Keratinocyte (primary cell): ENCODE data around the gene HIP1R. TPM values are rescaled to one million over a fixed set of nuclear protein-coding genes. Genes with fewer than 3 reads are reported as not detected.
A peak's percentile ranks its signal among the peaks of the same experiment; 100 is the strongest.

Experiments used
- DNase-seq: peaks from one replicate; pipeline ENCODE4 v3.0.0-alpha.2; 2011; ENCODE audit warnings: low read depth, missing footprints, low spot score
- FAIRE-seq: peaks from 2 replicates; lab custom pipeline; 2011; peaks lifted over from hg19 to GRCh38; lab: Jason Lieb, UNC
- H2AFZ ChIP-seq: 2 replicates; pipeline ENCODE4 v1.6.0; 2012; ENCODE audit warnings: low read length, control low read depth, inconsistent platforms; ENCODE audit not compliant: control insufficient read depth
- H3K27ac ChIP-seq: 2 replicates; pipeline ENCODE4 v1.5.1; 2011; ENCODE audit warnings: low read length; ENCODE audit not compliant: control insufficient read depth, insufficient read depth
- H3K27me3 ChIP-seq: 3 replicates; pipeline ENCODE4 v1.6.0; 2011; ENCODE audit warnings: low read length; ENCODE audit not compliant: control insufficient read depth, insufficient read depth; ENCODE audit errors: extremely low read depth
- H3K36me3 ChIP-seq, 2 experiments: 2 replicates in 1 of 2; 3 replicates in 1 of 2; pipeline ENCODE4 v1.5.1; 2011; ENCODE audit warnings: low read length in 2 of 2, mild to moderate bottlenecking in 1 of 2; ENCODE audit not compliant: control insufficient read depth in 2 of 2, insufficient read depth in 2 of 2; ENCODE audit errors: extremely low read depth in 1 of 2
- H3K4me1 ChIP-seq: 3 replicates; pipeline ENCODE4 v1.5.1; 2011; ENCODE audit warnings: low read length; ENCODE audit not compliant: control insufficient read depth, insufficient read depth; ENCODE audit errors: extremely low read depth
- H3K4me2 ChIP-seq: 3 replicates; pipeline ENCODE4 v1.6.0; 2011; ENCODE audit warnings: low read depth, low read length; ENCODE audit not compliant: control insufficient read depth, insufficient read depth; ENCODE audit errors: extremely low read depth
- H3K4me3 ChIP-seq, 3 experiments: fragments of 200-600 bp in 1 of 3; sonication (generic) in 1 of 3; 2 replicates in 2 of 3; 3 replicates in 1 of 3; pipeline ENCODE4 v1.5.1; 2011 to 2016; ENCODE audit warnings: low read length in 3 of 3, mild to moderate bottlenecking in 3 of 3, control low read depth in 2 of 3, inconsistent platforms in 1 of 3, low read depth in 1 of 3, mixed read lengths in 1 of 3, mixed run types in 1 of 3, moderate library complexity in 1 of 3; ENCODE audit not compliant: control insufficient read depth in 2 of 3, insufficient read depth in 2 of 3; ENCODE audit errors: extremely low read depth in 1 of 3
- H3K79me2 ChIP-seq: 2 replicates; pipeline ENCODE4 v1.6.0; 2012; ENCODE audit warnings: low read length; ENCODE audit not compliant: control insufficient read depth, insufficient read depth
- H3K9ac ChIP-seq: 3 replicates; pipeline ENCODE4 v1.6.0; 2011; ENCODE audit warnings: low read length; ENCODE audit not compliant: control insufficient read depth, insufficient read depth; ENCODE audit errors: extremely low read depth
- H3K9me1 ChIP-seq: 3 replicates; pipeline ENCODE4 v1.6.0; 2011; ENCODE audit warnings: low read length; ENCODE audit not compliant: control insufficient read depth, insufficient read depth; ENCODE audit errors: extremely low read depth
- H3K9me3 ChIP-seq: 2 replicates; pipeline ENCODE4 v1.5.1; 2012; ENCODE audit warnings: low read depth, low read length; ENCODE audit not compliant: control insufficient read depth
- H4K20me1 ChIP-seq: 3 replicates; pipeline ENCODE4 v1.6.0; 2011; ENCODE audit warnings: low read length; ENCODE audit not compliant: control insufficient read depth, insufficient read depth; ENCODE audit errors: extremely low read depth
- CTCF ChIP-seq, 3 experiments: IDR thresholded peaks in 1 of 3; conservative IDR thresholded peaks in 1 of 3; optimal IDR thresholded peaks in 1 of 3; 2 replicates in 2 of 3; 3 replicates in 1 of 3; pipeline versions ENCODE3 to v1.5.1; 2011; ENCODE audit warnings: low read length in 3 of 3, mild to moderate bottlenecking in 3 of 3, moderate library complexity in 2 of 3, control low read depth in 1 of 3, inconsistent platforms in 1 of 3; ENCODE audit not compliant: insufficient read depth in 2 of 3; ENCODE audit errors: extremely low read depth in 1 of 3
- EZH2 ChIP-seq: IDR thresholded peaks from one replicate; pipeline ENCODE4 v1.6.1; 2012; ENCODE audit warnings: inconsistent platforms, mild to moderate bottlenecking, low read length, moderate library complexity
- dilution Hi-C: fragments of 300-500 bp; cut with MboI; formaldehyde crosslinking; loops from one replicate; pipeline ENCODE4 v1.7.0; 2020; ENCODE audit warnings: low sequenced_read_pairs; ENCODE audit not compliant: extremely low pct_ligation_motif_present
- polyA plus RNA-seq, 5 experiments: library from polyadenylated mRNA; depleted of rRNA in 3 of 5; stranded (reverse) in 3 of 5; stranded (forward) in 1 of 5; unstranded in 1 of 5; fragments of >200 nt; gene quantifications; 1 replicate in 1 of 5; 2 replicates in 3 of 5; 3 replicates in 1 of 5; pipeline versions ENCODE4 v1.2.1 to v1.2.3, GENCODE V29; 2011 to 2012; ENCODE audit warnings: missing spikeins in 2 of 5, low read depth in 1 of 5, low replicate concordance in 1 of 5

The HIP1R gene
- polyA plus RNA-seq, 1 donor (not counting 4 experiments of a cell fraction or from before 2014, with no cell fraction given), result 23.0 TPM

- TF ChIP-seq CTCF (optimal IDR thresholded peaks at IDR 0.05 in 1 of 3, IDR thresholded peaks at IDR 0.05 in 1 of 3, conservative IDR thresholded peaks at IDR 0.05 in 1 of 3; ENCODE audit: extremely low read depth in 1 of 3, insufficient read depth in 2 of 3, low read length in 3 of 3) (no peak), EZH2 (no peak)
- no peaks in the 10 kb centered on the region for H3K36me3 ChIP-seq
- no peak overlapping the region for H3K27ac ChIP-seq
- peak overlapping the region; percentile 58 for H3K9ac ChIP-seq
- peak overlapping the region; percentile 87 for H2AFZ ChIP-seq
- FAIRE-seq, result peak; percentile 23
- H4K20me1 ChIP-seq, result no peaks in the 10 kb centered on the region
- H3K9me1 ChIP-seq, result no peaks in the 10 kb centered on the region
- peak overlapping the region in 2 of 3 experiments; percentile 55 to 66 for H3K4me3 ChIP-seq
- H3K9me3 ChIP-seq, result no peaks in the 10 kb centered on the region
- dilution Hi-C loops, result no loop called here
- no peak for DNase-seq
- H3K79me2 ChIP-seq, result no peaks in the 10 kb centered on the region
- H3K27me3 ChIP-seq, result no peaks in the 10 kb centered on the region
- peaks cover under 1% of the 10 kb centered on the region for H3K4me1 ChIP-seq
- peak overlapping the region; percentile 84 for H3K4me2 ChIP-seq
These were observed 9.2 kb upstream of the HIP1R start for GRCh38 chr12:122825773-122826724.

DNA sequence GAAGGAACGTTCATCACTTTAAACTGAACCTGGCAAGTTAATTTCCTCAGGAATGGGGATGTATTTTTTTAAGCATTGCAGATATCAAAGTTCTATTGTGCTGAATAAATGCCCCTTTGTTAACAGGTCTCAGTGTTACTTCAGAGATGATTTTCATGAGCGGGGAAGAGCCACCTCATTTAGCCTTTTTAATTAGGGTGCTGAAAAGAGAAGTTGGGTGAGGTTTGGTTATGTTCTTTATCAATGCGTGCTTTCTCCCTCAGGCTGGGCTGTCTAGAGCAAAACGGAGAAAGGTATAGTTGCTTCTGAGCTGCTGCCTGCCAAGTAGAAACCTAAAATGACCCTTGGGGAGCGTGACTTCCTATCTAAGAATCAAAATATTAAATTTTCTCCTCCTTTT is 8.0 kb upstream of the HIP1R start:
- DNase-seq, result no peak
- Histone ChIP-seq H3K27me3 (no peaks in the 10 kb centered on the region), H3K79me2 (no peaks in the 10 kb centered on the region), H4K20me1 (no peaks in the 10 kb centered on the region), H3K9ac (no peak overlapping the region), H3K4me1 (peaks cover 4% of the 10 kb centered on the region), H3K27ac (no peak overlapping the region), H3K9me1 (no peaks in the 10 kb centered on the region), H3K9me3 (no peaks in the 10 kb centered on the region), H3K4me3 (no peak overlapping the region), H3K36me3 (no peaks in the 10 kb centered on the region), H3K4me2 (peak overlapping the region; percentile 53), H2AFZ (peak overlapping the region; percentile 54)
- no peak for TF ChIP-seq EZH2
- TF ChIP-seq CTCF (optimal IDR thresholded peaks at IDR 0.05 in 1 of 3, IDR thresholded peaks at IDR 0.05 in 1 of 3, conservative IDR thresholded peaks at IDR 0.05 in 1 of 3; ENCODE audit: extremely low read depth in 1 of 3, insufficient read depth in 2 of 3, low read length in 3 of 3), result no peak
- dilution Hi-C loops, result no loop called here
- no peak for FAIRE-seq
